HepG2 (cell line): ENCODE results near the gene UST. TPM values are rescaled to one million over a fixed set of nuclear protein-coding genes. Genes with fewer than 3 reads are reported as not detected.

Experiments
- CREB1 ChIP-seq, 2 experiments: fragments of 450-650 bp in 1 of 2; IDR thresholded peaks; 2 replicates each; pipeline ENCODE4 v1.6.1; 2016 to 2017; ENCODE audit warnings: control low read depth in 1 of 2, mild to moderate bottlenecking in 1 of 2, missing compliant biosample characterization in 1 of 2, missing genetic modification characterization in 1 of 2
- FOXP1 ChIP-seq, 2 experiments: fragments of 450-650 bp in 1 of 2; IDR thresholded peaks; 2 replicates each; pipeline ENCODE4 v1.6.1; 2017 to 2018; ENCODE audit warnings: antibody characterized with exemption in 1 of 2
- MIER3 ChIP-seq: IDR thresholded peaks from 2 replicates; pipeline ENCODE4 v1.6.1; 2016; ENCODE audit warnings: missing compliant biosample characterization, borderline replicate concordance
- MTERF4 ChIP-seq: sonication (generic); formaldehyde crosslinking; IDR thresholded peaks from 2 replicates; pipeline ENCODE4 v1.8.0; 2023; ENCODE audit warnings: mild to moderate bottlenecking, missing genetic modification reagents
- MTF2 ChIP-seq: sonication (generic); formaldehyde crosslinking; IDR thresholded peaks from 2 replicates; pipeline ENCODE4 v1.5.0; 2020; ENCODE audit warnings: missing genetic modification reagents, borderline replicate concordance
- PREB ChIP-seq: sonication (generic); formaldehyde crosslinking; IDR thresholded peaks from 2 replicates; pipeline ENCODE4 v1.4.0; 2020; ENCODE audit warnings: missing genetic modification reagents
- RFX5 ChIP-seq: IDR thresholded peaks from 2 replicates; pipeline ENCODE4 v1.6.1; 2011; ENCODE audit warnings: low read depth, low read length, improper control_type of control experiment
- STAG1 ChIP-seq: sonication (generic); formaldehyde crosslinking; IDR thresholded peaks from 2 replicates; pipeline ENCODE4 v1.4.0; 2020; ENCODE audit warnings: missing genetic modification reagents
- TFE3 ChIP-seq: IDR thresholded peaks from 2 replicates; pipeline ENCODE4 v1.6.1; 2016
- ZFP1 ChIP-seq: IDR thresholded peaks from 2 replicates; pipeline ENCODE4 v1.6.1; 2016
- ZNF512B ChIP-seq: sonication (generic); formaldehyde crosslinking; IDR thresholded peaks from 2 replicates; pipeline ENCODE4 v1.5.1; 2020; ENCODE audit warnings: missing genetic modification reagents, mild to moderate bottlenecking, borderline replicate concordance
- ZNF580 ChIP-seq: IDR thresholded peaks from 2 replicates; pipeline ENCODE4 v1.6.1; 2016; ENCODE audit warnings: low read depth, borderline replicate concordance
- ZNF597 ChIP-seq: sonication (generic); formaldehyde crosslinking; IDR thresholded peaks from 2 replicates; pipeline ENCODE4 v1.5.0; 2020; ENCODE audit warnings: missing genetic modification reagents
- ZNF687 ChIP-seq: sonication (generic); formaldehyde crosslinking; IDR thresholded peaks from 2 replicates; pipeline ENCODE4 v1.5.1; 2020; ENCODE audit warnings: mild to moderate bottlenecking, missing genetic modification reagents, moderate library complexity
- ZNF747 ChIP-seq: sonication (generic); formaldehyde crosslinking; IDR thresholded peaks from 2 replicates; pipeline ENCODE4 v1.8.1; 2023; ENCODE audit warnings: missing genetic modification reagents, mild to moderate bottlenecking, borderline replicate concordance
- polyA plus RNA-seq, 8 experiments: library from polyadenylated mRNA; depleted of rRNA in 3 of 8; stranded (reverse) in 7 of 8; unstranded in 1 of 8; fragments of >200 nt; fragmentation: Illumina TruSeq in 4 of 8; extraction: Trizol in 4 of 8; gene quantifications; 2 replicates each; pipeline versions ENCODE4 v1.2.1 to v1.2.3, GENCODE V29; 2011 to 2016; ENCODE audit warnings: low read depth in 4 of 8, missing spikeins in 1 of 8, mixed read lengths in 1 of 8; ENCODE audit not compliant: insufficient read depth in 1 of 8
- total RNA-seq, 5 experiments: library from RNA; depleted of rRNA; stranded (reverse); fragments of >200 nt; fragmentation: Illumina TruSeq; extraction: Trizol; gene quantifications; 2 replicates each; pipeline ENCODE4 v1.2.3, GENCODE V29; 2016; ENCODE audit warnings: low read depth in 1 of 5

UST gene
- total and polyA plus RNA-seq, 2 of the 13 experiments (the other 11 are each of a cell fraction or from before 2014, with no cell fraction given): 0.27 TPM; not detected in 1

- TF ChIP-seq ZNF597 (CRISPR knock-in tag): no peak
- no peak for TF ChIP-seq RFX5
- TF ChIP-seq STAG1: peak; percentile 72
- no peak for TF ChIP-seq FOXP1 (IDR thresholded peaks at IDR 0.05)
- no peak for TF ChIP-seq FOXP1 (CRISPR knock-in tag; IDR thresholded peaks at IDR 0.05)
- TF ChIP-seq ZNF512B (CRISPR knock-in tag): peak; percentile 7; the same call in 1 of the 2 replicates
- TF ChIP-seq PREB (CRISPR knock-in tag): no peak
- no peak for TF ChIP-seq ZFP1 (CRISPR knock-in tag)
- no peak for TF ChIP-seq ZNF747
- TF ChIP-seq MTF2 (CRISPR knock-in tag): no peak
- TF ChIP-seq ZNF687: no peak
- no peak for TF ChIP-seq MIER3 (CRISPR knock-in tag)
- 0 out of 2 replicates have a peak, but pooled peaks have one; percentile 43 for TF ChIP-seq ZNF580 (CRISPR knock-in tag)
- TF ChIP-seq TFE3 (CRISPR knock-in tag): no peak
- 0 out of 2 replicates have a peak, but pooled peaks have one; percentile 47 for TF ChIP-seq MTERF4 (CRISPR knock-in tag)
- no peak for TF ChIP-seq CREB1 (IDR thresholded peaks at IDR 0.05)
- TF ChIP-seq CREB1 (CRISPR knock-in tag; IDR thresholded peaks at IDR 0.05): no peak
Measured at GRCh38 chr6:148947621-148948444, 201.0 kb downstream of the UST start (continued).
